Ovary (tissue), 3 donors: ENCODE results near the gene NEMP2.

Source experiments
- CTCF ChIP-seq, 3 donors: fragments of 450-650 bp in 2 of 3; fragments of 200-600 bp in 1 of 3; IDR thresholded peaks; one replicate each; pipeline versions ENCODE4 v1.5.1 to v1.8.0; 2016 to 2022; ENCODE audit warnings: antibody characterized with exemption in 3 of 3, mild to moderate bottlenecking in 1 of 3
- POLR2A ChIP-seq: fragments of 450-650 bp; IDR thresholded peaks from one replicate; pipeline ENCODE4 v1.6.1; 2017; ENCODE audit warnings: antibody characterized with exemption, mild to moderate bottlenecking, moderate library complexity
- donor health status: DM: no; HTN: no; CAD: no.

GRCh38 chr2:190579915-190580846 is 45.7 kb upstream of the NEMP2 start:
- TF ChIP-seq POLR2A (no peak), CTCF (IDR thresholded peaks at IDR 0.05) (no peak)
